ENCODE results near the gene ATAT1.
A peak's percentile ranks its signal among the peaks of the same experiment; 100 is the strongest.

ATAT1 gene

GRCh38 chr6:30615219-30615957 is 11.3 kb upstream of the ATAT1 start:
- H3K27me3 ChIP-seq (ENCODE audit: control insufficient read depth, insufficient read depth, low read length): no peaks in the 10 kb centered on the region
- H3K36me3 ChIP-seq (ENCODE audit: control insufficient read depth, insufficient read depth, low read length): peaks cover 18% of the 10 kb centered on the region
- peak overlapping the region; percentile 95 for H3K9ac ChIP-seq (ENCODE audit: low read length)
- H3K4me1 ChIP-seq (ENCODE audit: control insufficient read depth, insufficient read depth, low read length): peaks cover 35% of the 10 kb centered on the region
- peak overlapping the region; percentile 80 for H3K4me3 ChIP-seq (ENCODE audit: low read length)
- peak overlapping the region; percentile 96 for H3K27ac ChIP-seq (ENCODE audit: low read depth, low read length)

- H3K27me3 ChIP-seq (ENCODE audit: control insufficient read depth, insufficient read depth, low read length): no peaks in the 10 kb centered on the region
- H3K9ac ChIP-seq (ENCODE audit: low read length): peak overlapping the region; percentile 95
- peaks cover 18% of the 10 kb centered on the region for H3K36me3 ChIP-seq (ENCODE audit: control insufficient read depth, insufficient read depth, low read length)
- peak overlapping the region; percentile 96 for H3K27ac ChIP-seq (ENCODE audit: low read depth, low read length)
- peak overlapping the region; percentile 80 for H3K4me3 ChIP-seq (ENCODE audit: low read length)
- peaks cover 34% of the 10 kb centered on the region for H3K4me1 ChIP-seq (ENCODE audit: control insufficient read depth, insufficient read depth, low read length)
Measured at GRCh38 chr6:30615958-30616810, 10.5 kb upstream of the ATAT1 start.

- no peaks in the 10 kb centered on the region for H3K27me3 ChIP-seq (ENCODE audit: control insufficient read depth, insufficient read depth, low read length)
- H3K9ac ChIP-seq (ENCODE audit: low read length): peak within 1 kb of the TSS; percentile 95
- peaks cover 18% of the 10 kb centered on the region for H3K36me3 ChIP-seq (ENCODE audit: control insufficient read depth, insufficient read depth, low read length)
- peaks cover 26% of the 10 kb centered on the region for H3K4me1 ChIP-seq (ENCODE audit: control insufficient read depth, insufficient read depth, low read length)
- H3K27ac ChIP-seq (ENCODE audit: low read depth, low read length): peak within 1 kb of the TSS; percentile 98
- peak within 1 kb of the TSS; percentile 91 for H3K4me3 ChIP-seq (ENCODE audit: low read length)
Measured at GRCh38 chr6:30616811-30617564, 9.7 kb upstream of the ATAT1 start, which contains the start of gene PPP1R10. Gene PPP1R10 (minus strand): TSS chr6:30617243. CDS start chr6:30609944, 7,299 bp downstream.

- Histone ChIP-seq H3K27me3 (ENCODE audit: control insufficient read depth, insufficient read depth, low read length) (no peaks in the 10 kb centered on the region), H3K27ac (ENCODE audit: low read depth, low read length) (peak within 1 kb of the TSS; percentile 98), H3K9ac (ENCODE audit: low read length) (peak within 1 kb of the TSS; percentile 95), H3K4me1 (ENCODE audit: control insufficient read depth, insufficient read depth, low read length) (peaks cover 23% of the 10 kb centered on the region), H3K4me3 (ENCODE audit: low read length) (peak within 1 kb of the TSS; percentile 91), H3K36me3 (ENCODE audit: control insufficient read depth, insufficient read depth, low read length) (peaks cover 21% of the 10 kb centered on the region)
Measured at GRCh38 chr6:30617565-30618269, 9.0 kb upstream of the ATAT1 start, which contains the start of gene MRPS18B. Gene MRPS18B (plus strand): TSS chr6:30617840. CDS start chr6:30617866, 26 bp downstream.

- H3K4me1 ChIP-seq (ENCODE audit: control insufficient read depth, insufficient read depth, low read length): peaks cover 20% of the 10 kb centered on the region
- peak overlapping the region; percentile 68 for H3K9ac ChIP-seq (ENCODE audit: low read length)
- H3K36me3 ChIP-seq (ENCODE audit: control insufficient read depth, insufficient read depth, low read length): peaks cover 25% of the 10 kb centered on the region
- H3K4me3 ChIP-seq (ENCODE audit: low read length): peak overlapping the region; percentile 91
- H3K27me3 ChIP-seq (ENCODE audit: control insufficient read depth, insufficient read depth, low read length): no peaks in the 10 kb centered on the region
- peak overlapping the region; percentile 98 for H3K27ac ChIP-seq (ENCODE audit: low read depth, low read length)
Measured at GRCh38 chr6:30618270-30618797, 8.3 kb upstream of the ATAT1 start.

GRCh38 chr6:30619561-30619960 is 7.1 kb upstream of the ATAT1 start:
- Histone ChIP-seq H3K9ac (ENCODE audit: low read length) (no peak overlapping the region), H3K27ac (ENCODE audit: low read depth, low read length) (no peak overlapping the region), H3K27me3 (ENCODE audit: control insufficient read depth, insufficient read depth, low read length) (no peaks in the 10 kb centered on the region), H3K36me3 (ENCODE audit: control insufficient read depth, insufficient read depth, low read length) (peaks cover 27% of the 10 kb centered on the region), H3K4me1 (ENCODE audit: control insufficient read depth, insufficient read depth, low read length) (peaks cover 9% of the 10 kb centered on the region), H3K4me3 (ENCODE audit: low read length) (no peak overlapping the region)

GRCh38 chr6:30625511-30625910 is 1.2 kb upstream of the ATAT1 start:
- H3K27ac ChIP-seq (ENCODE audit: low read depth, low read length): no peak overlapping the region
- peaks cover 21% of the 10 kb centered on the region for H3K36me3 ChIP-seq (ENCODE audit: control insufficient read depth, insufficient read depth, low read length)
- peaks cover 9% of the 10 kb centered on the region for H3K4me1 ChIP-seq (ENCODE audit: control insufficient read depth, insufficient read depth, low read length)
- no peak overlapping the region for H3K9ac ChIP-seq (ENCODE audit: low read length)
- no peak overlapping the region for H3K4me3 ChIP-seq (ENCODE audit: low read length)
- H3K27me3 ChIP-seq (ENCODE audit: control insufficient read depth, insufficient read depth, low read length): no peaks in the 10 kb centered on the region

- Histone ChIP-seq H3K4me1 (ENCODE audit: control insufficient read depth, insufficient read depth, low read length) (no peaks in the 10 kb centered on the region), H3K27me3 (ENCODE audit: control insufficient read depth, insufficient read depth, low read length) (no peaks in the 10 kb centered on the region), H3K27ac (ENCODE audit: low read depth, low read length) (no peak overlapping the region), H3K36me3 (ENCODE audit: control insufficient read depth, insufficient read depth, low read length) (peaks cover 11% of the 10 kb centered on the region), H3K9ac (ENCODE audit: low read length) (no peak overlapping the region), H3K4me3 (ENCODE audit: low read length) (no peak overlapping the region)
Measured at GRCh38 chr6:30635834-30636233, 9.2 kb downstream of the ATAT1 start.

GRCh38 chr6:30640481-30640880 is 13.8 kb downstream of the ATAT1 start:
- H3K4me3 ChIP-seq (ENCODE audit: low read length): no peak overlapping the region
- H3K27ac ChIP-seq (ENCODE audit: low read depth, low read length): no peak overlapping the region
- H3K27me3 ChIP-seq (ENCODE audit: control insufficient read depth, insufficient read depth, low read length): no peaks in the 10 kb centered on the region
- H3K4me1 ChIP-seq (ENCODE audit: control insufficient read depth, insufficient read depth, low read length): no peaks in the 10 kb centered on the region
- peaks cover 18% of the 10 kb centered on the region for H3K36me3 ChIP-seq (ENCODE audit: control insufficient read depth, insufficient read depth, low read length)
- H3K9ac ChIP-seq (ENCODE audit: low read length): no peak overlapping the region

- Histone ChIP-seq H3K36me3 (ENCODE audit: control insufficient read depth, insufficient read depth, low read length) (peaks cover 20% of the 10 kb centered on the region), H3K27ac (ENCODE audit: low read depth, low read length) (no peak overlapping the region), H3K9ac (ENCODE audit: low read length) (no peak overlapping the region), H3K4me3 (ENCODE audit: low read length) (no peak overlapping the region), H3K27me3 (ENCODE audit: control insufficient read depth, insufficient read depth, low read length) (no peaks in the 10 kb centered on the region), H3K4me1 (ENCODE audit: control insufficient read depth, insufficient read depth, low read length) (no peaks in the 10 kb centered on the region)
Measured at GRCh38 chr6:30641048-30641447, 14.4 kb downstream of the ATAT1 start.

GRCh38 chr6:30643656-30644055 is 17.0 kb downstream of the ATAT1 start:
- Histone ChIP-seq H3K36me3 (ENCODE audit: control insufficient read depth, insufficient read depth, low read length) (peaks cover 20% of the 10 kb centered on the region), H3K27ac (ENCODE audit: low read depth, low read length) (no peak overlapping the region), H3K27me3 (ENCODE audit: control insufficient read depth, insufficient read depth, low read length) (no peaks in the 10 kb centered on the region), H3K4me3 (ENCODE audit: low read length) (no peak overlapping the region), H3K9ac (ENCODE audit: low read length) (no peak overlapping the region), H3K4me1 (ENCODE audit: control insufficient read depth, insufficient read depth, low read length) (peaks cover 5% of the 10 kb centered on the region)
